ENCODE results near the gene PIP5K1C. TPM values are rescaled to one million over a fixed set of nuclear protein-coding genes. Genes with fewer than 3 reads are reported as not detected.

Gene PIP5K1C
- total RNA-seq, 1 experiment from 2014 or later, result 23.6 TPM

GRCh38 chr19:3591876-3592613 is 108.2 kb downstream of the PIP5K1C start:
- DNase-seq, result no peak
- BruUV-seq (replicated peaks), result no TSS peak
- Mint-ChIP-seq H3K4me3 (ENCODE audit: low read depth, unreplicated experiment) (no peak overlapping the region), H3K36me3 (ENCODE audit: insufficient read depth, unreplicated experiment) (no peaks in the 10 kb centered on the region), H3K9me3 (ENCODE audit: low read depth, unreplicated experiment) (no peaks in the 10 kb centered on the region), H3K27me3 (ENCODE audit: unreplicated experiment) (peaks cover 23% of the 10 kb centered on the region), H3K27ac (ENCODE audit: unreplicated experiment) (no peak overlapping the region), H3K4me1 (ENCODE audit: low read depth, unreplicated experiment) (no peaks in the 10 kb centered on the region)
- intact Hi-C loops (cut with micrococcal nuclease; ENCODE audit: unreplicated experiment), result no loop called here
- CTCF ChIA-PET, result interaction anchor here (0.5 to 0.6 kb wide), 2 partner anchors 12 to 226 kb away, joined by 3 to 4 read pairs; no protein-coding TSS in a partner anchor
- TF ChIP-seq CTCF (IDR thresholded peaks at IDR 0.05; ENCODE audit: unreplicated experiment), result no peak

- intact Hi-C loops (cut with micrococcal nuclease; ENCODE audit: unreplicated experiment), result no loop called here
- Mint-ChIP-seq H3K27me3 (ENCODE audit: unreplicated experiment) (peaks cover 23% of the 10 kb centered on the region), H3K4me1 (ENCODE audit: low read depth, unreplicated experiment) (no peaks in the 10 kb centered on the region), H3K36me3 (ENCODE audit: insufficient read depth, unreplicated experiment) (no peaks in the 10 kb centered on the region), H3K27ac (ENCODE audit: unreplicated experiment) (no peak overlapping the region), H3K4me3 (ENCODE audit: low read depth, unreplicated experiment) (no peak overlapping the region), H3K9me3 (ENCODE audit: low read depth, unreplicated experiment) (no peaks in the 10 kb centered on the region)
- TF ChIP-seq CTCF (IDR thresholded peaks at IDR 0.05; ENCODE audit: unreplicated experiment), result no peak
- no peak for DNase-seq
- no TSS peak for BruUV-seq (replicated peaks)
- CTCF ChIA-PET, result no interaction called here
Observed at GRCh38 chr19:3590991-3591659, 109.1 kb downstream of the PIP5K1C start.

GRCh38 chr19:3589949-3590348 is 110.3 kb downstream of the PIP5K1C start:
- H3K4me1 Mint-ChIP-seq (ENCODE audit: low read depth, unreplicated experiment), result no peaks in the 10 kb centered on the region
- H3K4me3 Mint-ChIP-seq (ENCODE audit: low read depth, unreplicated experiment), result no peak overlapping the region
- no peak for TF ChIP-seq CTCF (IDR thresholded peaks at IDR 0.05; ENCODE audit: unreplicated experiment)
- no peaks in the 10 kb centered on the region for H3K36me3 Mint-ChIP-seq (ENCODE audit: insufficient read depth, unreplicated experiment)
- BruUV-seq (replicated peaks), result no TSS peak
- H3K27me3 Mint-ChIP-seq (ENCODE audit: unreplicated experiment), result peaks cover 23% of the 10 kb centered on the region
- H3K27ac Mint-ChIP-seq (ENCODE audit: unreplicated experiment), result no peak overlapping the region
- CTCF ChIA-PET, result no interaction called here
- H3K9me3 Mint-ChIP-seq (ENCODE audit: low read depth, unreplicated experiment), result no peaks in the 10 kb centered on the region
- intact Hi-C loops (cut with micrococcal nuclease; ENCODE audit: unreplicated experiment), result no loop called here
- DNase-seq, result no peak

GRCh38 chr19:3589439-3589838 is 110.8 kb downstream of the PIP5K1C start:
- no peaks in the 10 kb centered on the region for H3K4me1 Mint-ChIP-seq (ENCODE audit: low read depth, unreplicated experiment)
- no peak overlapping the region for H3K27ac Mint-ChIP-seq (ENCODE audit: unreplicated experiment)
- intact Hi-C loops (cut with micrococcal nuclease; ENCODE audit: unreplicated experiment), result no loop called here
- H3K9me3 Mint-ChIP-seq (ENCODE audit: low read depth, unreplicated experiment), result no peaks in the 10 kb centered on the region
- no peak overlapping the region for H3K4me3 Mint-ChIP-seq (ENCODE audit: low read depth, unreplicated experiment)
- no peaks in the 10 kb centered on the region for H3K36me3 Mint-ChIP-seq (ENCODE audit: insufficient read depth, unreplicated experiment)
- no peak for DNase-seq
- CTCF ChIA-PET, result no interaction called here
- H3K27me3 Mint-ChIP-seq (ENCODE audit: unreplicated experiment), result peaks cover 18% of the 10 kb centered on the region
- no peak for TF ChIP-seq CTCF (IDR thresholded peaks at IDR 0.05; ENCODE audit: unreplicated experiment)
- BruUV-seq (replicated peaks), result no TSS peak
